ENCODE data around the gene EMP2.
"Not testable (repeated sequence)": the region's sequence is repeated elsewhere in the genome, so short reads cannot be mapped to it uniquely, and the experiment has no call there.

The EMP2 gene, protein sequence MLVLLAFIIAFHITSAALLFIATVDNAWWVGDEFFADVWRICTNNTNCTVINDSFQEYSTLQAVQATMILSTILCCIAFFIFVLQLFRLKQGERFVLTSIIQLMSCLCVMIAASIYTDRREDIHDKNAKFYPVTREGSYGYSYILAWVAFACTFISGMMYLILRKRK

DNA sequence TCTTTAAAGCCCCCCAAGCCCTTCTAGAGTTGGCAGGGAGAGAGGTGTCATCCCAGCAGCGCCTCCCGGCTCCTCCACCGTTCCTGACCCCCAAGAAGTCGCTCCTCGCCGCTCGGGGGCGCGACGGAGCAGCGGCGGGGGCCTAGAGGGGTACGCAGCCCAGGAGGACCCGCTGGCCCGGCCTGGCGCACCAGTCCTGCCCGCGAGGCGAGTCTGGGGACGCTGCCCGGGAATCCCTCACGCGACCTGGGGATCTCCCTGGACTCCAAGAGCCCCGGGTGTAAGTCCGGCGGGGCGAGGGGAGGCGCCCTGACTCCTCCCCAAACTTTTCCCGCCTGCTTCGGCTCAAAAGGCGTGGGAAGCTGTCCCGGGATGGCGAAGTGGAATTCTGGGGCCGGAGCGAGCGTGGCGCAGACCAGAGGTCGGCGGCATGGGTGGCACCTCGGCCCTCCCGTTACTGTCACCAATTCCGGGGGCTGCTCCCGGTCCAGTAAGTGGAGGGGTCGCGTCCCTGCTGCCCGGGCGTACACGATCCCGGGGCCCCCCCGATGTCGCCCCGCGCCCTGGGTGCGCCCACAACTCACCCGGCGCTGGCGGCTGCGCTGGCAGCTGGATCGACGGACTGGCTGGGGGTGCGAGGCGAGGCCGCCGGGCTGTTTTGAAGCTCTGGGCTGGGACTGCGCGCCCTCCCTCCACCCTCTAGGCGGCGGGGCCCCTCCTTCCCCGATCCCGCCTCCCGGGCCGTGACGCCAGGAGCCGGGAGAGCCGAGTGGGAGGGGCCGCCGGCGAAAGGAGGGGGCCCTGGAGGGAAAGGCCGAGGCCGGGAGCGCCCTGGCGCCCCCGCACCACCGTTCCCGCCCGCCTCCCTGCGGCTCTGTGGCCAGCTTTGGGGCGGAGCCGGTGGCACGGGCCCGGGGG lies at the start of gene EMP2:
TSS of gene EMP2 (minus strand) at position 634 of the 918 bp plus-strand sequence. CDS start 32,981 bp downstream, outside the sequence.
- no peak for DNase-seq (ENCODE audit: low spot score)

DNA sequence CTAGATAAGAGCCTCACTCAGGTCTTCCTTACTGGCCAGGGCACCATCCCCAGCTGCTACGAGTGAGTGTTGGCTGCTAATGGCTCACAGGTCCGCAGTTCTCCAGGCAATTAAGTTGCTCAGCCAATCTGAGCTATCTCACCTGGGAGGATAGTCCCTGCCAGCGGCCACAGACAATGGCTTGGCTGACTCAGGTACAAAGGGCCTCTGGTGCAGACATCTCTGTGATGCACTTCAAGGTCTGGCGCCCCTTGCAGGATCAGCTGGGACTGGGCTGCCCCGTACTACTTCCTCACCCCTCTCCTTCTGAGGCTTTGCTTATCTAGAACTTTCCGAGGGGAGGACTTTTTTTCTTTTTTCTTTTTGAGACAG lies 49.2 kb upstream of the EMP2 start:
- DNase-seq (ENCODE audit: low spot score) = no peak

DNA sequence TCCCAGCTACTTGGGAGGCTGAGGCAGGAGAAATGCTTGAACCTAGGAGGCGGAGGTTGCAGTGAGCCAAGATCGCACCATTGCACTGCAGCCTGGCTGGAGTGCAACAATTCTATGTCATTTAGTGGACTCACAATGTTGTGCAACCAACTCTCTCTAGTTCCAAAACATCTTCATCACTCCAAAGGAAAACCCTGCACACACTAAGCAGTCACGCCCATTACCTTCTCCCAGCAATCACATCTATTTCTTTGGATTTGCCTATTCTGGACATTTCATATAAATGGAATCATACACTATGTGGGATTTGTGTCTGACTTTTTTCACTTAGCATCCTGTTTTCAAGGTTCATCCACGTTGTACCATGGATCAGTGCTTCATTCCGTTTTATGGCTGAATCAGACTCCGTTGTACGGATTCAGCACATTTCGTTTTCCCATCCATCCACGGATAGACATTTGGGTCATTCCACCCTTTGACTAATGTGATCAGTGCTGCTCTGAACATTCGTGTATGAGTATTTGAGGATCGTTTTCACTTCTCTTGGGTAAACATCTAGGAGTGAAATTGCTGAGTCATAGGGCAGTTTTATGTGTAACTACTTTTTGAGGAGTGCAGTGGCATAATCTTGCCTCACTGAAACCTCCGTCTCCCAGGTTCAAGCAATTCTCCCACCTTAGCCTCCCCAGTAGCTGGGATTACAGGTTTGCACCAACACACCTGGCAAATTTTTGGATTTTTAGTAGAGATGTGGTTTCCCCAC lies 45.4 kb upstream of the EMP2 start:
- DNase-seq (ENCODE audit: low spot score) = peak; percentile 56

DNA sequence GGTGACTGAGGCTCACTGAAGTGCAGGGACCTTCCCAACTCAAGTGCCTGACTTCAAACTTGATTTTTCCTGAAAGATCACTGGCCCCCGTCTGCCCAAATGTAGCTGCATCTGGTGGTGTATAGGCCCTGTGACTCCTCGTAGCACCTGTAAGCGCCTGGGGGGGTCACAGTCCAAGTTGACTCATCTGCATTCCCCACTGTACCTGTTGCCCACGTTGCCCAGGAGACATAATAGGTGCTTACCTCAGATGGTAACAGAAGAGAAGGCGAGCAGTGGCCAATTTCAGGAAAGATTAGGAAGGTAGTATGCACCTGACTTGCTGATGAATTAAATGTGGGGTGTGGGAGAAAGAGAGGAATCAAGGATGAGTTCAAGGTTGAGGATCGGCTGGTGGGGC lies 44.1 kb upstream of the EMP2 start:
- DNase-seq (ENCODE audit: low spot score) = no peak

DNA sequence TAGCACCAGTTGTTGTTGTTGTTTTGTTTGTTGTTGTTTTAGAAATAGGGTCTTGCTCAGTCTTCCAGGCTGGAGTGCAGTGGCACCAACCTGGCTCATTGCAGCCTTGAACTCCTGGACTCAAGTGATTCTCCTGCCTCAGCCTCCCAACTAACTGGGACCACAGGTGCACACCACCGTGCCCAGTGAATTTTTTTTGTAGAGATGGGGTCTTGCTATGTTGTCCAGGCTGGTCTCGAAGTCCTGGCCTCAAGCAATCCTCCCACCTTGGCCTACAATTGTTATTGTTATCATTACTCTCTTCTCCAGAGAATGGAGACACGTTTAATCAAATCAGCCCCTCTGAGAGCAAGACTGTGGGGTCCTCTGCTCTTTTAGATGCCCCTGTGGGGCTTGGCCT lies 42.7 kb upstream of the EMP2 start:
- no peak for DNase-seq (ENCODE audit: low spot score)

DNA sequence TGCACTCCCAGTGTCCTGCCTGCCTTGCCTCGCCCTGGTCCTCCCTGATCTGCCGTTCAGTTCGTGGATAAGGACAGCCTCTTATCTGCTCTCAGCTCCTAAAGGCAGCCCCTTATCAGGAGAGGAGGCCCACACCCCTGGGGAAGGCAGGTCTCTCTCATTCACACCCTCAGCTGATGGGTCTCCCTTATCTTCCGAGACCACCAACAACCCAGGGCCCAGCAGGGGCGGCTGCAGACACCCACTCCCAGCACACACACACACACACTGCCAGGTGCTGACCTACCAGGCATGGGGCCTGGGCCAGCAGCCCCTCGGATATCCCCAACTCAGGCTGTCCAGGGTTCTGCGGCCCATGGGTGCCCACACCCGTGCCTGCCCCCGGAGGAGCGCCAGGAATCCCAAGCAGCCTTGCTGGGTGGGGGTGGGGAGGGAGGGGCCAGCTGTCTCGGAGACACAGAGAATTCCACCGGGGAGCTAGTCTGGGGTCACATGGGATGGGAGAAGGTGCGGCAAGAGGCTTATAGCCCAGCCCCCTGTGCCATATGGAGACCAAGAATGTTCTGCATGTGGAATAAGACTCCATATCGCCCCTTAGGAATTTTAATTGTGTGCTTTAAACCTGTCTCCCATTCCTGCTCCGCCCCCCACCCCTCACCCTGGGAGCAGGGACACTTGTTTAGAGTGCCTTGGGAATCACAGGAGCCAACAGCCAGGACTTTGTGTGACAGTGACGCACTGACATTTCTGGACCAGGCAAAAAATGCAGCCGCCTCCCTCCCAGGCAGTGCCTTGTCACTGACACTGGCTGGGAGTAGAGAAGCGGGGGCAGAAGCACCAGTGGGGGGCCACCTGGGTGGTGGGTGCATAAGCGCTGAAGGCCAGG lies 41.9 kb upstream of the EMP2 start:
- peak; percentile 37 for DNase-seq (ENCODE audit: low spot score)

DNA sequence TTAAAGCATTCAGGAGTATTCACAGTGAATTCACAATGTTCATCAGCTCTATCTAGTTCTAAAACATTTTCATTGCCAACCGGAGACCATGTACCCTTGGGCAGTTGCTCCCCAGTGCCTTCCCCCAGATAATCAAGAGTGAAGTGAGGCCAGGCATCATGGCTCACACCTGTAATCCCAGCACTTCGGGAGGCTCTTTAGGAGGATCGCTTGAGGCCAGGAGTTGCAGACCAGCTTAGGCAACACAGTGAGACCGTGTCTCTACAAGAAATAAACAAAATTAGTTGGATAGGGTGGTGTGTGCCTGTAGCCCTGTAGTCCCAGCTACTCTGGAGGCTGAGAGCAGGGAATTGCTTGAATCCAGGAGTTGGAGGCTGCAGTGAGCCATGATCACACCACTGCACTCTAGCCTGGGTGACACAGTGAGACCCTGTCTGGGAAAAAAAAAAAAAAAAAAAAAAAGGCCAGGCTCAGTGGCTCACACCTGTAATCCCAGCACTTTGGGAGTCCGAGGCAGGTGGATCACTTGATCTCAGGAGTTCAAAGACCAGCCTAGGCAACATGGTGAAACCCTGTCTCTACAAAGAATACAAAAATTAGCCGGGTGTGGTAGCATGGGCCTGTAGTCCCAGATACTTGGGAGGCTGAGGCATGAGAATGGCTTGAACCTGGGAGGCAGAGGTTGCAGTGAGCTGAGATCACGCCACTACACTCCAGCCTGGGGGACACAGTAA lies 41.0 kb upstream of the EMP2 start:
- not testable (repeated sequence) for DNase-seq (ENCODE audit: low spot score)

DNA sequence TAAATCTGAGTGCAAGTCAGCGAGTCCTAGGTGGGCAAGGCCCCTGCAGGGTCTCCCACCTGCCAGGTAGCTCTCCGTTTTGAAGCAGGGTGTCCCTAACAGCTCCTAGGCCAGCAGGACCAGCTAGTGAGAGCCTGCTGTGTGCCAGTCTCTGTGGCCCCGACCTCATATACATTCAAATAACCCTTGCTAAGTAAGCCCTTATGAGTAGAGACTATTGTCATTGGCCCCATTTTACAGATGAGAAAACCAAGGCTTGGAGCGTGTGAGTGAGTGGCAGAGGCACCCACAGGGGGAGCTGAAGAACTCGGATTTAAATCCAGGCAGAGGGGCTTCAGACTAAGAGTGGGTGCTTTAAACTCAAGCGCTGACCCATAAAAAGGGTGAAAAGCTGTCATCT lies 39.7 kb upstream of the EMP2 start:
- no peak for DNase-seq (ENCODE audit: low spot score)

DNA sequence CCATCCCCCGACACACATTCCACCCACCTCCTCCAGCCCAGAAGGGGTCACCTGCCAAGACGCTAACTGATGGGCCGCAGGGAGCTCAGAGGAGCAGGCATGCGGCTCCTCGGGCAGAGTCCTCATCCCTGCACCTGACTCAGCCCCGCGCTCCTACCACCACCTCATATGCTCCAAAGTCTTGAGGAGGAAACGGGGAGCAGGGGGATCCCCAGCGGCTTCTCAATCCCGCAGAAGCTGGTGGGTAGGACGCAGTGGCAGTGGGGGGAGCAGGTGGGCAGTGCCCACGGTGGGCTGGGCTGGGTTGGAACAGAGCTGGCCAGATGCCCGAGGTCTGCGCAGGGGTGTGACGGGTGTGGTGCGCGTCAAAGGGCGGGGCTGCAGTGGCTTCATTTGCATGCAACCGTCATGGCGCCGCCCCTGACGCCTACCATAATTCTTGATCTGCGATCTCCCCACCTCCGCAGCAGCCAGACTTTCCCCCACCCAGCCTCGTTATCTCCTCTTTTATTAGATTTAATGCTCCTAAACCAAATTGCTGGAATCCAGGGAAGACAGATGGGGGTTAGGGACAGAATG lies 39.0 kb upstream of the EMP2 start:
- peak; percentile 65 for DNase-seq (ENCODE audit: low spot score)

DNA sequence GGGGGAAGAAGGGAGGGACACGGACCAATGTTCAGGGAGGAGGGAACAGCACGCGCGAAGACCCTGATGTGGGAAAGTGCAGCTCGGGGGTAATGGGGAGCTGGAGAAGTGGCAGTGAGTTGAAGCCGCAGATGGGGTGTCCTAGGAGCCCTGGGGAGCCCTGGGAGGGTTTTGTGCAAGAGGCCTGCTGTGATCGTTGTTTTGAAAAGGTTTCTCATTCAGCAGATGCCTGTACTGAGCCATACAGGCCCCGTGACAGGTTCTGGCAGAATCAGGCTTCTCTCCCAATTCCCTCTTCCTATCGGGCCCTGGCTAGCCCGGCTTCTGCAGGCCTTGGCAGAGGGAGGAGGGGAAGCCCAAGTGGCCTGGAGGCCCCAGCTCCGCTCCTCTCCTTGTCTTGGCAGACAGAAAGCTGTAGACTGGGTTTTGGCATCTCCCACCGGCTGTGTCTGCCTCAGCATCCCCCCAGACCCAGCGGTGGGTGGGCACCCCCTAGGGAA lies 38.4 kb upstream of the EMP2 start:
- DNase-seq (ENCODE audit: low spot score) = no peak

DNA sequence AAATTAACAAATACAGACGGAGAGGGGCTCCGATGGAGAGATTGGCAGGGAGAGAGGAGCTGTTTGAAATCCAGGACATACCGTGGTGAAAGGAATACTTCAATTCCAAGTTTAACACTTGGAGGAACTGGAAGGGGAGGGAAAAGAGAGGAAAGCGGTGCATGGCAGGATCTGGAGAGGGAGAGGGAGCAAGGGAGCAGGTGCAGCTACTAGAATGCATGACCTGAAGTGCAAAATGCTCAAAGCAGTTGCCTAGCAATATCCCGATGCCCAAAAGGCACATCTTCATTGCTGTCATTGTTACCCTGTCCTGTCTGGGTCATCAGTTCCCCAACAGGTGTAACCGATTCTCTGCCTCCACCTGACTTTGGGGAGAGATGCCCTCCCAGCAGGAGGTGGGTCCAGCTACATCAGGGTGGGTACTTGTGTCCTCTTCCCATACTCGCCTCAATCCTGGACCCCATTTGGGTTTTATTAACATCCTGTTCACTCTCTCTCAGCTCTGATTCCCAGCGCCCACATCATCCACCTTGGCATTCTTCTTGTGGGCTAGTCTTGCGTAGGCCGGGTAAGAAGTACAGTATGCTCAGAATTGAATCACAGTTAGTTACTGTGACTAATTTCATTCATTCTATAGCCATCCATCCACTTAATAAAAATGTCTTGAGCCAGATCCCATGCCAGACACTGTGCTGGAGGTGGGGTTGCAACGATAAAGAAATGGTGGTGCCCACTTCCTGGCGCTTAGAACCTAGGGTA lies 37.4 kb upstream of the EMP2 start:
- no peak for DNase-seq (ENCODE audit: low spot score)

DNA sequence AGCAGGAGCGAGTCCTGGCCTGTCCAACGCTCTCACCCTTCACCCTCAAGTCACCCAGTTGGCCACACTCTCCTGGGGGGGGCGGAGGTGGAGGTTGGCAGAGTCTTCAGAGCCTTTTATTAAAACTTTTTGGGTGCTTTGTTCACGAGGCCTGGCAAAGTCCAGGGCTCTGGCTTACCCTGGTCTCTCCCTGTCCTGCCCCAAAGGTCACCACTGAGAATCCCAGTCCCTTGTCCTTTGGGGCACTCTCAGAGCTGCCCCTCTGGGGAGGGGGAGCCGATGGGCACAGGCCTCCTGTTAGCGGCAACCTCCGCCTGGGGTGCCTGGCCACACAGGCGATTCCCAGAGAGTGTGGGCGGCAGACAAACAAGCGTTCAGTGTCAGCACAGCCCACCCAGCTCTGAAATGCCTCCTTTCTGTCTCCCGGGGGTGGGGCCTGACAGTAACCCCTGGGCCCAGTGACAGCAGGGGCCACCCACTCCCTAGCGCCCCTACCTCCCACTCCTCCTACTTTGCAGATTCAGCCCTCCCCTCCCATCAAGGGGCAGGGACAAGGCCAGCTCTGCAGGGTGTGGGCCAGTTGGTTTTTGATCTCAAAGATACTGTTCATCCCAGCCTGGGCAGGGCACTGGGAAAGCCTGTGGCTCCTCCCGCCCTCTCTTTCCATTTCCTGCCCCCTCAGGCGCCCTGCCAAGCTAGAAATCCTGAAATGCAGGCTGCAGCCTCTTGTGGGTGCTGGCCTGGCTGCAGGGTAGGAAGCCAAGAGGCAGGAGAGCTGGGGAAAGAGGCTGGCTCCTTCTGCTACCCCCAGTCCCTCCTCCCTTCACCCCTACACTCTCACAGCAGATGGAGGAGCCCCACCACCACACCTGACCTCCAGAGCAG lies 36.6 kb upstream of the EMP2 start:
- no peak for DNase-seq (ENCODE audit: low spot score)

DNA sequence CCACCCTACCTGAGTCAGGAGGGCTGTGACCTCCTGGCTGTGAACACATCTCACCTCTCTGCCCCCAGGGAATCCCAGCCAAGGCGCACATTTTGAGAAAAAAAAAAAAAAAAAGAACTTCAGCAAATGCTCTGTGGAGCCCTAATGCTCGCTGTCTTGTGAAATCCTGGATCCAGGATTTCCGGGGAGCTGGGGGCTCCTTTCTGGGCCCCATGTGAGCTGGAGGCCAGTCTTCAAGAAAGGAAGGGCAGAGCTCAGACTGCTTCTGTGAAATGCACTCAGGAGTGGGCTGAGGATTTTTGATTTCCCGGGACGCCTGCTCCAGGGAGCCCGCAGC lies 36.0 kb upstream of the EMP2 start:
- no peak for DNase-seq (ENCODE audit: low spot score)

DNA sequence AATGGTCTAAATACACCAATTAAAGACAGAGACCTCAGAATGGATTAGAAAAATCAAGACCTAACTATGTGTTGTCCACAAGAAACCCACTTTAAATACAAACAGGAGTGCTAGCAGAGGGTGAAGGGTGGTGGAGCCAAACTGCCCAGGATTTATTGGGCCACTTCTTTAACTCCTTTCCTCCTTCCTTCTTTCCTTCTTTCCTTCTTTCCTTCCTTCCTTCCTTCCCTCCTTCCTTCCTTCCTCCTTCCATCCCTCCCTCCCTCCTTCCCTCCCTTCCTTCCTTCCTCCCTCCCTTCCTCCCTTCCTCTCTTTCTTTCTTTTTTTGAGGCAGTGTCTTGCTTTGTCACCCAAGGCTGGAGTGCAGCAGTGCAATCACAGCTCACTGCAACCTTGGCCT lies 34.3 kb upstream of the EMP2 start:
- no peak for DNase-seq (ENCODE audit: low spot score)

DNA sequence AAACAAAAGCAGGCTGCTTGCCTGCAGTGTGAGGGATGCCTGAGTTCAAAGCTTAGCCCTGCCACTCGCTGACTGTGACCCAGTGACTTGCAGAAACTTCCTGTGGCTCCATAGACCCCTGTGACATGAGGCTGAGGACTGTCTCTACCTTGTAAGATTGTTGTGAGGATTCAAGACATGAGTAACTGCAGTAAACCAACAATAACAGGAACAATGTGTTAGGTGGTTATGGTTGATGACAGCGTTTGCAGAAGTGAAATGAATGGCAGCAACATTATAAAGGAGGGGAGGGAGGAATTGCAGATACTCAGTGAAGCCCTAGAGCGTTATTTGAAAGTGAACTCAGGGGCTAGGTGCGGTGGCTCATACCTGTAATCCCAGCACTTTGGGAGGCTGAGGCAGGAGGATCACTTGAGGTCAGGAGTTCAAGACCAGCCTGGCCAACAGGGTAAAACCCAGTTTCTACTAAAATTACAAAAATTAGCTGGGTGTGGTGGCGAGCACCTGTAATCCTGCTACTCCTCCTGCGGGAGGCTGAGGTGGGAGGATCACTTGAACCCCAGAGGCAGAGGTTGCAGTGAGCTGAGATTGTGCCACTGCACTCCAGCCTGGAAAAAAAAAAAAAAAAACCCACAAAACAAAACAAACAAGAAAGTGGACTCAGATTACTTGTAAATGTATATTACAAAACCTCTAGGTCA lies 33.5 kb upstream of the EMP2 start:
- DNase-seq (ENCODE audit: low spot score) = no peak

DNA sequence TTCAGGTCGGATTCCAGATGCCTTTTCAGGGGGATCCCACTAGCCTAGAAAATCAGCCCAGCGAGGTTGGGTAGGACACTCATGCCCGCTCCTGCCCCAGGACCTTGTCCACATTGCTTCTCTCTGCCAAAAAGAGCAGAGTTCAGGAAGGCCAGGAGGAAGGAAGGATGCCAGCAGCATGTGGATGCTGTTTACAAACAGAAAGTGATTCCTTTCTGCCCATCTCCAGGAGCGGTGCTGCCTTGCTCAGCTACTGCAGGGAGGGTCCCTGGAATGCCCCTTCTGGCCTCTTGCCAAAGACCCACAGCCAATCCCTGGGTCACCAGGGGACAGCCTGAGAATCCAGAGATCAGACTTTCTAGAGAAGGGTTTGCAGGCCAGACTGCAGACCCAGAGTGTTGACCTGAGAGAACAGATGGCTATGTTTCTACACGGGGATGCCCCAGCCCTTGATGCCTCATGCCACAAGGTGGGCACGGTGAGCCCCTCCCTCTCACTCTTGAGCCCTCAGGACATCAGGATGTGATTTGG lies 32.3 kb upstream of the EMP2 start:
- DNase-seq (ENCODE audit: low spot score) = no peak

DNA sequence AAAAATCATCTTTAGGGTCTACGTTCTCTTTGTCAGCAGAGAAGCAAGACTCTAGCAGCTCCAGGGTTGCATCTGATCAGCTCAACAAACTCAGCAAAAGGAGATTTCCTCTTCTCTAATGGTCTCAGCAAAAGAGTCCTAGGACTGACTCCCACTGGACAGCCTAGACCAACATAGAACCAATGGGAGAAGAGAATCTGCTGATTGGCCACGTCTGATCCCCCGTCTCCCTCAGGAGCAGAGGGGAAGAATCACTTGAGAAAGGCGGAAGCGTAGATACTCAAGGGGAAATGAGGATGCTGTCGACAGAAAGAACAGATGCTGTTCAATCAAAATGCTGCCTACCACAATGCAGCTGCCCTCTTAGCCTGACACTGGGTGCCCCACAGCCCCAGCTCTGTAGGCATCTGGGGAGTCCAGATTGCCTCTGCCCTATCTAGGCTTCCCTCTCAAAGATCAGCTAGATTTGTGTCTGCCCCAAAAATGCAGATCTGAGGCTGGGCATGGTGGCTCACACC lies 31.5 kb upstream of the EMP2 start:
- DNase-seq (ENCODE audit: low spot score) = no peak
